Endothelial cell of umbilical vein (primary cell): ENCODE results near the gene NTRK2. TPM values are rescaled to one million over a fixed set of nuclear protein-coding genes. Genes with fewer than 3 reads are reported as not detected.

ENCODE experiments used
- BruUV-seq: library from RNA; stranded (reverse); fragments of 400-500 nt; replicated peaks from 2 replicates; lab custom pipeline; 2021; lab: Mats Ljungman, UMichigan
- CTCF ChIA-PET: fragments of 300-600, 350-600 bp; sonication (Branson Sonifier 250); formaldehyde crosslinking; loops from one replicate; lab custom pipeline; 2021; ENCODE audit warnings: antibody characterized with exemption, inconsistent platforms; lab: Charles Lee
- POLR2A ChIA-PET: fragments of 300-600, 350-600 bp; sonication (Branson Sonifier 250); formaldehyde crosslinking; loops from one replicate; lab custom pipeline; 2021; ENCODE audit warnings: antibody characterized with exemption, inconsistent platforms; lab: Charles Lee
- DNase-seq: peaks from one replicate; pipeline ENCODE4 v3.0.0-alpha.2; 2011; ENCODE audit warnings: low read depth, low spot score
- FAIRE-seq: peaks from 2 replicates; lab custom pipeline; 2011; peaks lifted over from hg19 to GRCh38; lab: Jason Lieb, UNC
- H2AFZ ChIP-seq: 2 replicates; pipeline ENCODE4 v1.6.0; 2012; ENCODE audit warnings: low read depth, low read length, control low read depth, inconsistent platforms
- H3K27ac ChIP-seq: 2 replicates; pipeline ENCODE4 v1.5.1; 2011; ENCODE audit warnings: low read depth, mild to moderate bottlenecking, control low read depth, low read length, moderate library complexity; ENCODE audit not compliant: insufficient read depth
- H3K27me3 ChIP-seq, 2 experiments: 2 replicates each; pipeline versions ENCODE4 v1.6.0 to v1.6.1; 2011; ENCODE audit warnings: low read length in 2 of 2, mixed read lengths in 1 of 2; ENCODE audit not compliant: control insufficient read depth in 2 of 2, insufficient read depth in 2 of 2
- H3K36me3 ChIP-seq, 2 experiments: 2 replicates in 1 of 2; 3 replicates in 1 of 2; pipeline ENCODE4 v1.5.1; 2011; ENCODE audit warnings: low read length in 2 of 2, mild to moderate bottlenecking in 1 of 2, moderate library complexity in 1 of 2; ENCODE audit not compliant: control insufficient read depth in 2 of 2, insufficient read depth in 2 of 2; ENCODE audit errors: extremely low read depth in 1 of 2
- H3K4me1 ChIP-seq: 3 replicates; pipeline ENCODE4 v1.5.1; 2011; ENCODE audit warnings: mild to moderate bottlenecking, low read length; ENCODE audit not compliant: control insufficient read depth, insufficient read depth; ENCODE audit errors: extremely low read depth
- H3K4me2 ChIP-seq: 2 replicates; pipeline ENCODE4 v1.6.1; 2011; ENCODE audit warnings: low read length, control low read depth, mixed read lengths; ENCODE audit not compliant: insufficient read depth
- H3K4me3 ChIP-seq, 3 experiments: fragments of 200-600 bp in 1 of 3; sonication (generic), shearing (Covaris generic) in 1 of 3; replicated peaks in 1 of 3; 2 replicates each; pipeline ENCODE4 v1.5.1; 2011 to 2016; ENCODE audit warnings: control low read depth in 3 of 3, low read length in 3 of 3, mild to moderate bottlenecking in 2 of 3, inconsistent platforms in 1 of 3, low read depth in 1 of 3, moderate library complexity in 1 of 3; ENCODE audit not compliant: insufficient read depth in 1 of 3
- H3K79me2 ChIP-seq: 2 replicates; pipeline ENCODE4 v1.6.0; 2012; ENCODE audit warnings: low read length, inconsistent platforms; ENCODE audit not compliant: control insufficient read depth, insufficient read depth
- H3K9ac ChIP-seq: replicated peaks from 2 replicates; pipeline ENCODE3; 2011; ENCODE audit warnings: low read length, control low read depth; ENCODE audit not compliant: insufficient read depth; ENCODE audit errors: extremely low read depth
- H3K9me1 ChIP-seq: replicated peaks from 3 replicates; pipeline ENCODE4 v1.6.0; 2011; ENCODE audit warnings: mild to moderate bottlenecking, low read length; ENCODE audit not compliant: control insufficient read depth, insufficient read depth; ENCODE audit errors: extremely low read depth
- H3K9me3 ChIP-seq: replicated peaks from 2 replicates; pipeline ENCODE4 v1.5.1; 2012; ENCODE audit warnings: low read length, inconsistent platforms; ENCODE audit not compliant: control insufficient read depth, insufficient read depth
- H4K20me1 ChIP-seq: replicated peaks from 2 replicates; pipeline ENCODE3; 2011; ENCODE audit warnings: mild to moderate bottlenecking, low read length; ENCODE audit not compliant: control insufficient read depth, insufficient read depth; ENCODE audit errors: extremely low read depth
- CTCF ChIP-seq, 2 donors: IDR thresholded peaks; 1 replicate in 1 of 2; 2 replicates in 1 of 2; pipeline ENCODE4 v1.5.1; 2011; ENCODE audit warnings: low read length in 2 of 2, mild to moderate bottlenecking in 2 of 2, moderate library complexity in 2 of 2, control low read depth in 1 of 2, inconsistent platforms in 1 of 2, low read depth in 1 of 2; ENCODE audit not compliant: insufficient read depth in 1 of 2; ENCODE audit errors: extremely low read depth in 1 of 2
- EZH2 ChIP-seq: IDR thresholded peaks from 2 replicates; pipeline ENCODE4 v1.6.1; 2012; ENCODE audit warnings: borderline replicate concordance, low read depth, mild to moderate bottlenecking, moderate library complexity, low read length, inconsistent platforms; ENCODE audit not compliant: severe bottlenecking
- FOS ChIP-seq: IDR thresholded peaks from 2 replicates; pipeline ENCODE4 v1.6.1; 2011; ENCODE audit warnings: mild to moderate bottlenecking, low read length, moderate library complexity, borderline replicate concordance; ENCODE audit not compliant: insufficient read depth
- GATA2 ChIP-seq: IDR thresholded peaks from 2 replicates; pipeline ENCODE4 v1.7.0; 2011; ENCODE audit warnings: low read depth, mild to moderate bottlenecking, moderate library complexity, mixed read lengths, low read length; ENCODE audit not compliant: insufficient read length, insufficient read depth
- JUN ChIP-seq: IDR thresholded peaks from 2 replicates; pipeline ENCODE4 v1.6.1; 2011; ENCODE audit warnings: borderline replicate concordance, low read depth; ENCODE audit not compliant: insufficient read length, insufficient read depth
- MAX ChIP-seq: IDR thresholded peaks from 2 replicates; pipeline ENCODE4 v1.6.1; 2011; ENCODE audit not compliant: insufficient read depth, insufficient read length
- MYC ChIP-seq: IDR thresholded peaks from one replicate; pipeline ENCODE4 v1.6.1; 2011; ENCODE audit warnings: mild to moderate bottlenecking, low read depth, low read length
- POLR2A ChIP-seq: IDR thresholded peaks from 2 replicates; pipeline ENCODE4 v1.6.1; 2012; ENCODE audit warnings: low read depth, mild to moderate bottlenecking, control low read depth, low read length
- POLR2AphosphoS5 ChIP-seq: IDR thresholded peaks from 2 replicates; pipeline ENCODE4 v1.6.1; 2012; ENCODE audit warnings: low read depth, mild to moderate bottlenecking, control low read depth, low read length, moderate library complexity; ENCODE audit not compliant: insufficient read depth
- dilution Hi-C: fragments of 300-500 bp; cut with MboI; formaldehyde crosslinking; loops from one replicate; pipeline ENCODE4 v1.15.0; 2019; ENCODE audit warnings: low sequenced_read_pairs; ENCODE audit not compliant: extremely low pct_ligation_motif_present
- intact Hi-C: fragments of 100-400 bp; cut with micrococcal nuclease; formaldehyde crosslinking; loops from one replicate; pipeline ENCODE4 v1.10.0; 2022
- polyA plus RNA-seq, 4 experiments: library from polyadenylated mRNA; depleted of rRNA in 3 of 4; stranded (reverse) in 3 of 4; unstranded in 1 of 4; fragments of >200 nt; gene quantifications; 2 replicates each; pipeline versions ENCODE4 v1.2.1 to v1.2.3, GENCODE V29; 2011 to 2012; ENCODE audit warnings: missing spikeins in 1 of 4
- total RNA-seq: library from RNA; stranded (reverse); gene quantifications from 2 replicates; pipeline ENCODE4 v1.2.3, GENCODE V29; 2021

The NTRK2 gene
- total and polyA plus RNA-seq, 2 donors (not counting 3 experiments of a cell fraction or from before 2014, with no cell fraction given) = 0.01 to 0.13 TPM

GRCh38 chr9:84875193-84875592, 205.7 kb downstream of the NTRK2 start:
- no peaks in the 10 kb centered on the region for H3K79me2 ChIP-seq
- no peaks in the 10 kb centered on the region for H3K36me3 ChIP-seq
- peak overlapping the region; percentile 100 for H2AFZ ChIP-seq
- CTCF ChIA-PET = no interaction called here
- H3K27ac ChIP-seq = peak overlapping the region; percentile 42
- DNase-seq (no peak), FAIRE-seq (no peak)
- H3K9ac ChIP-seq = no peak overlapping the region
- peak overlapping the region; percentile 77 for H3K4me2 ChIP-seq
- dilution Hi-C loops = no loop called here
- no TSS peak for BruUV-seq
- H3K9me3 ChIP-seq = no peaks in the 10 kb centered on the region
- H3K9me1 ChIP-seq = no peaks in the 10 kb centered on the region
- no peaks in the 10 kb centered on the region for H3K27me3 ChIP-seq
- POLR2A ChIA-PET = no interaction called here
- no peak overlapping the region for H3K4me3 ChIP-seq
- TF ChIP-seq GATA2 = no peak
- TF ChIP-seq MYC = no peak
- TF ChIP-seq FOS = no peak
- TF ChIP-seq CTCF (IDR thresholded peaks at IDR 0.05; ENCODE audit: extremely low read depth in 1 of 2, insufficient read depth in 1 of 2, low read depth in 1 of 2, low read length in 2 of 2) = no peak
- no peak for TF ChIP-seq EZH2
- TF ChIP-seq POLR2AphosphoS5 = no peak
- no peak for TF ChIP-seq POLR2A
- no peak for TF ChIP-seq MAX
- no peak for TF ChIP-seq JUN
- no peaks in the 10 kb centered on the region for H4K20me1 ChIP-seq
- H3K4me1 ChIP-seq = peaks cover 12% of the 10 kb centered on the region
- intact Hi-C loops = no loop called here
